HepG2 (cell line): Measurements from ENCODE around the gene PPP1R13L. TPM values are rescaled to one million over a fixed set of nuclear protein-coding genes. Genes with fewer than 3 reads are reported as not detected.
A peak's percentile ranks its signal among the peaks of the same experiment; 100 is the strongest.

ENCODE experiments used
- CCAR2 ChIP-seq: fragments of 200-400 bp; formaldehyde crosslinking; optimal IDR thresholded peaks from 2 replicates; pipeline ENCODE3; 2018; ENCODE audit warnings: low read depth, mild to moderate bottlenecking, low read length, moderate library complexity
- DNMT3B ChIP-seq: conservative IDR thresholded peaks from 2 replicates; pipeline ENCODE4 v1.6.1; 2016; ENCODE audit warnings: missing biosample characterization, control low read depth
- FOSL1 ChIP-seq: sonication (generic); formaldehyde crosslinking; IDR thresholded peaks from 2 replicates; pipeline ENCODE4 v1.9.0; 2021; ENCODE audit warnings: missing genetic modification reagents, borderline replicate concordance
- GABPB1 ChIP-seq: IDR thresholded peaks from 2 replicates; pipeline ENCODE4 v1.6.1; 2016; ENCODE audit warnings: mild to moderate bottlenecking, missing genetic modification reagents, moderate library complexity, missing compliant biosample characterization
- GATA4 ChIP-seq: sonication (generic); IDR thresholded peaks from 2 replicates; pipeline ENCODE4 v1.6.1; 2016; ENCODE audit warnings: antibody characterized with exemption, low read depth, borderline replicate concordance
- MAZ ChIP-seq, 2 experiments: sonication (generic) in 1 of 2; formaldehyde crosslinking in 1 of 2; IDR thresholded peaks; 2 replicates each; pipeline versions ENCODE4 v1.5.0 to v1.6.1; 2012 to 2020; ENCODE audit warnings: low read depth in 2 of 2, mild to moderate bottlenecking in 2 of 2, borderline replicate concordance in 1 of 2, improper control_type of control experiment in 1 of 2, low read length in 1 of 2, missing genetic modification reagents in 1 of 2, moderate library complexity in 1 of 2
- NFE2L1 ChIP-seq: sonication (generic); formaldehyde crosslinking; IDR thresholded peaks from 2 replicates; pipeline ENCODE4 v1.4.0; 2020; ENCODE audit warnings: missing genetic modification reagents, mild to moderate bottlenecking, borderline replicate concordance
- NFYC ChIP-seq: IDR thresholded peaks from 2 replicates; pipeline ENCODE4 v1.6.1; 2016; ENCODE audit warnings: missing genetic modification reagents, missing compliant biosample characterization
- PHF5A ChIP-seq: IDR thresholded peaks from one replicate; pipeline ENCODE4 v1.6.1; 2018; ENCODE audit warnings: low read depth, missing genetic modification reagents; ENCODE audit not compliant: unreplicated experiment
- SATB2 ChIP-seq: sonication (generic); formaldehyde crosslinking; IDR thresholded peaks from 2 replicates; pipeline ENCODE4 v1.5.0; 2020; ENCODE audit warnings: missing genetic modification reagents
- SOX5 ChIP-seq: IDR thresholded peaks from 2 replicates; pipeline ENCODE4 v1.6.1; 2016; ENCODE audit warnings: borderline replicate concordance
- SPEN ChIP-seq: sonication (generic); formaldehyde crosslinking; IDR thresholded peaks from 2 replicates; pipeline ENCODE4 v1.5.1; 2020; ENCODE audit warnings: low read depth, mild to moderate bottlenecking, missing genetic modification reagents
- SRSF4 ChIP-seq: fragments of 200-400 bp; formaldehyde crosslinking; IDR thresholded peaks from one replicate; pipeline ENCODE4 v1.6.1; 2018; ENCODE audit warnings: mild to moderate bottlenecking, low read depth, low read length, moderate library complexity; ENCODE audit not compliant: poor library complexity, severe bottlenecking
- ZBTB3 ChIP-seq: sonication (generic); formaldehyde crosslinking; IDR thresholded peaks from 2 replicates; pipeline ENCODE4 v1.4.0; 2020; ENCODE audit warnings: low read depth, mild to moderate bottlenecking, moderate library complexity, missing genetic modification reagents, borderline replicate concordance
- ZKSCAN5 ChIP-seq: sonication (generic); formaldehyde crosslinking; IDR thresholded peaks from 2 replicates; pipeline ENCODE4 v1.5.1; 2020; ENCODE audit warnings: mild to moderate bottlenecking, missing genetic modification reagents
- ZNF230 ChIP-seq: sonication (generic); formaldehyde crosslinking; IDR thresholded peaks from 2 replicates; pipeline ENCODE4 v1.4.0; 2020; ENCODE audit warnings: mild to moderate bottlenecking, missing genetic modification reagents
- ZNF337 ChIP-seq: sonication (generic); formaldehyde crosslinking; IDR thresholded peaks from 2 replicates; pipeline ENCODE4 v1.5.1; 2020; ENCODE audit warnings: missing genetic modification reagents, low read depth, mild to moderate bottlenecking, borderline replicate concordance
- ZNF766 ChIP-seq: sonication (generic); formaldehyde crosslinking; IDR thresholded peaks from 2 replicates; pipeline ENCODE4 v1.5.0; 2020; ENCODE audit warnings: missing genetic modification reagents, borderline replicate concordance
- ZNF780A ChIP-seq: sonication (generic); formaldehyde crosslinking; IDR thresholded peaks from 2 replicates; pipeline ENCODE4 v1.8.0; 2022; ENCODE audit warnings: mild to moderate bottlenecking, missing genetic modification reagents, moderate library complexity
- ZSCAN9 ChIP-seq: IDR thresholded peaks from 2 replicates; pipeline ENCODE4 v1.6.1; 2016; ENCODE audit warnings: borderline replicate concordance
- polyA plus RNA-seq, 8 experiments: library from polyadenylated mRNA; depleted of rRNA in 3 of 8; stranded (reverse) in 7 of 8; unstranded in 1 of 8; fragments of >200 nt; fragmentation: Illumina TruSeq in 4 of 8; extraction: Trizol in 4 of 8; gene quantifications; 2 replicates each; pipeline versions ENCODE4 v1.2.1 to v1.2.3, GENCODE V29; 2011 to 2016; ENCODE audit warnings: low read depth in 4 of 8, missing spikeins in 1 of 8, mixed read lengths in 1 of 8; ENCODE audit not compliant: insufficient read depth in 1 of 8
- total RNA-seq, 5 experiments: library from RNA; depleted of rRNA; stranded (reverse); fragments of >200 nt; fragmentation: Illumina TruSeq; extraction: Trizol; gene quantifications; 2 replicates each; pipeline ENCODE4 v1.2.3, GENCODE V29; 2016; ENCODE audit warnings: low read depth in 1 of 5
- TF ChIP-seq, protein P1 (sequence below): sonication (generic); formaldehyde crosslinking; IDR thresholded peaks from 2 replicates; pipeline ENCODE4 v1.5.0; 2020; ENCODE audit warnings: missing genetic modification reagents
- TF ChIP-seq, protein P2 (sequence below): sonication (generic); formaldehyde crosslinking; conservative IDR thresholded peaks from 2 replicates; pipeline ENCODE4 v1.8.0; 2022; ENCODE audit warnings: mild to moderate bottlenecking, moderate library complexity, missing genetic modification reagents
- TF ChIP-seq, protein P3 (sequence below): sonication (generic); formaldehyde crosslinking; IDR thresholded peaks from 2 replicates; pipeline ENCODE4 v1.8.1; 2023; ENCODE audit warnings: mild to moderate bottlenecking, missing genetic modification reagents
- TF ChIP-seq, protein P4 (sequence below): sonication (generic); formaldehyde crosslinking; IDR thresholded peaks from 2 replicates; pipeline ENCODE4 v1.9.0; 2022; ENCODE audit warnings: low read depth, missing genetic modification reagents

Gene PPP1R13L
- total and polyA plus RNA-seq, 2 of the 13 experiments (the other 11 are each of a cell fraction or from before 2014, with no cell fraction given), result 1.3 to 6.6 TPM

DNA sequence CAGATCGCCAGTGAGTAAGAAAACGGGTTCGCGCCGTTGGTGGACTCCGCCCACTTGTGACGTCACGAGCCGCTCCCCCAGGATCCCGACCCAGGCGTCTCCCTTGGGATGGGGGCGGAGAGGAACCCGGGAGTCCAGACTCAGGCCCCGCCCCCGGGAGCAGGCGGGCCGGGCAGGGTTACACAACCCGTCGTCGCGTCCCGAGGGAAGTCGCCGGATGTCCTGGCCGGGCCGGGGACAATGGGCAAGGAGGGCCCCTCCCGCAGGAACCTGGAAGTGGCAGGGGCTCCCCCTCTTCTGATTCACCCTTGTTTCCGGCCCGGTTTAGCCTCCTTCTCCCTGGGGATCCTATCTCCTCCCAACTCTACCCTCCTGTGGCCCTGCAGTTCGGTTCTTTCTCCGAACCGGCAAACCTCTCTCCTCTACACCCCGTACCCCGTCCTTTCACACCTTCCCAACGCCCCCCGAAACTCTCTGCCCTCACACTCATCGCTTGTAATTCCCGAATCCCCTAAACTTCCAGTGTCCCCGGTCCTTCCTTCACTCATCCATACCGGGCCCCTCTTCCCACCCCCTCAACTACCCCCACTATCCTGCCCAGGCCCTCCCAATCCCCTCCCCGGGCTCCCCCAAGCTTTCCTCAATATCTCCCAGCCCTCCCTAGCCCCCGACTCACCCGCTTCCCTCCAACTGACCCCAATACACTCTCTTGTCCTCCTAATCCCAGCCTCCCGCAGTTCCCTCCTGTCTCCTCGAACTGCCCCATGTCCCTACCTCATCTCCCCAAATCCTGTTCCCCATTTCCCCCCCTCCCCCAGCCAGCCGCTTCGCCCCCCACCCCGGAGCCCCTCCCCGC lies 38.8 kb upstream of the PPP1R13L start (continued):
- TF ChIP-seq PHF5A (CRISPR knock-in tag) (no peak), MAZ (IDR thresholded peaks at IDR 0.05; ENCODE audit: borderline replicate concordance, low read depth, low read length) (peak; percentile 74), MAZ (CRISPR knock-in tag; IDR thresholded peaks at IDR 0.05; ENCODE audit: low read depth) (peak; percentile 89), SATB2 (CRISPR knock-in tag) (no peak), ZNF766 (no peak), NFYC (CRISPR knock-in tag) (0 out of 2 replicates have a peak, but pooled peaks have one; percentile 21), GABPB1 (CRISPR knock-in tag) (peak; percentile 89), DNMT3B (no peak), SRSF4 (no peak), ZNF230 (CRISPR knock-in tag) (no peak), CCAR2 (no peak), FOSL1 (no peak), ZKSCAN5 (CRISPR knock-in tag) (no peak), NFE2L1 (CRISPR knock-in tag) (no peak), ZNF337 (CRISPR knock-in tag) (no peak), SOX5 (CRISPR knock-in tag) (peak; percentile 88; the same call in 1 of the 2 replicates), SPEN (CRISPR knock-in tag) (peak; percentile 64), GATA4 (no peak), ZNF780A (CRISPR knock-in tag) (no peak), ZSCAN9 (CRISPR knock-in tag) (0 out of 2 replicates have a peak, but pooled peaks have one; percentile 46), ZBTB3 (no peak)
- TF ChIP-seq, protein P1, sequence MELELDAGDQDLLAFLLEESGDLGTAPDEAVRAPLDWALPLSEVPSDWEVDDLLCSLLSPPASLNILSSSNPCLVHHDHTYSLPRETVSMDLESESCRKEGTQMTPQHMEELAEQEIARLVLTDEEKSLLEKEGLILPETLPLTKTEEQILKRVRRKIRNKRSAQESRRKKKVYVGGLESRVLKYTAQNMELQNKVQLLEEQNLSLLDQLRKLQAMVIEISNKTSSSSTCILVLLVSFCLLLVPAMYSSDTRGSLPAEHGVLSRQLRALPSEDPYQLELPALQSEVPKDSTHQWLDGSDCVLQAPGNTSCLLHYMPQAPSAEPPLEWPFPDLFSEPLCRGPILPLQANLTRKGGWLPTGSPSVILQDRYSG (CRISPR knock-in tag), result no peak
- TF ChIP-seq, protein P2, sequence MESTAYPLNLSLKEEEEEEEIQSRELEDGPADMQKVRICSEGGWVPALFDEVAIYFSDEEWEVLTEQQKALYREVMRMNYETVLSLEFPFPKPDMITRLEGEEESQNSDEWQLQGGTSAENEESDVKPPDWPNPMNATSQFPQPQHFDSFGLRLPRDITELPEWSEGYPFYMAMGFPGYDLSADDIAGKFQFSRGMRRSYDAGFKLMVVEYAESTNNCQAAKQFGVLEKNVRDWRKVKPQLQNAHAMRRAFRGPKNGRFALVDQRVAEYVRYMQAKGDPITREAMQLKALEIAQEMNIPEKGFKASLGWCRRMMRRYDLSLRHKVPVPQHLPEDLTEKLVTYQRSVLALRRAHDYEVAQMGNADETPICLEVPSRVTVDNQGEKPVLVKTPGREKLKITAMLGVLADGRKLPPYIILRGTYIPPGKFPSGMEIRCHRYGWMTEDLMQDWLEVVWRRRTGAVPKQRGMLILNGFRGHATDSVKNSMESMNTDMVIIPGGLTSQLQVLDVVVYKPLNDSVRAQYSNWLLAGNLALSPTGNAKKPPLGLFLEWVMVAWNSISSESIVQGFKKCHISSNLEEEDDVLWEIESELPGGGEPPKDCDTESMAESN (CRISPR knock-in tag), result peak; percentile 72; the same call in 1 of the 2 replicates
- TF ChIP-seq, protein P3, sequence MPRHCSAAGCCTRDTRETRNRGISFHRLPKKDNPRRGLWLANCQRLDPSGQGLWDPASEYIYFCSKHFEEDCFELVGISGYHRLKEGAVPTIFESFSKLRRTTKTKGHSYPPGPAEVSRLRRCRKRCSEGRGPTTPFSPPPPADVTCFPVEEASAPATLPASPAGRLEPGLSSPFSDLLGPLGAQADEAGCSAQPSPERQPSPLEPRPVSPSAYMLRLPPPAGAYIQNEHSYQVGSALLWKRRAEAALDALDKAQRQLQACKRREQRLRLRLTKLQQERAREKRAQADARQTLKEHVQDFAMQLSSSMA, result no peak
- TF ChIP-seq, protein P4, sequence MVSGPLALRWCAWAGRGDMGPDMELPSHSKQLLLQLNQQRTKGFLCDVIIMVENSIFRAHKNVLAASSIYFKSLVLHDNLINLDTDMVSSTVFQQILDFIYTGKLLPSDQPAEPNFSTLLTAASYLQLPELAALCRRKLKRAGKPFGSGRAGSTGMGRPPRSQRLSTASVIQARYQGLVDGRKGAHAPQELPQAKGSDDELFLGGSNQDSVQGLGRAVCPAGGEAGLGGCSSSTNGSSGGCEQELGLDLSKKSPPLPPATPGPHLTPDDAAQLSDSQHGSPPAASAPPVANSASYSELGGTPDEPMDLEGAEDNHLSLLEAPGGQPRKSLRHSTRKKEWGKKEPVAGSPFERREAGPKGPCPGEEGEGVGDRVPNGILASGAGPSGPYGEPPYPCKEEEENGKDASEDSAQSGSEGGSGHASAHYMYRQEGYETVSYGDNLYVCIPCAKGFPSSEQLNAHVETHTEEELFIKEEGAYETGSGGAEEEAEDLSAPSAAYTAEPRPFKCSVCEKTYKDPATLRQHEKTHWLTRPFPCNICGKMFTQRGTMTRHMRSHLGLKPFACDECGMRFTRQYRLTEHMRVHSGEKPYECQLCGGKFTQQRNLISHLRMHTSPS (CRISPR knock-in tag), result peak; percentile 59; the same call in 1 of the 2 replicates
